Measurements from ENCODE around the gene MALAT1. TPM values are rescaled to one million over a fixed set of nuclear protein-coding genes. Genes with fewer than 3 reads are reported as not detected.

Gene MALAT1
- total and polyA plus RNA-seq, 2 of the 13 experiments (the other 11 are each of a cell fraction or from before 2014, with no cell fraction given) = 143 to 1,237 TPM

DNA sequence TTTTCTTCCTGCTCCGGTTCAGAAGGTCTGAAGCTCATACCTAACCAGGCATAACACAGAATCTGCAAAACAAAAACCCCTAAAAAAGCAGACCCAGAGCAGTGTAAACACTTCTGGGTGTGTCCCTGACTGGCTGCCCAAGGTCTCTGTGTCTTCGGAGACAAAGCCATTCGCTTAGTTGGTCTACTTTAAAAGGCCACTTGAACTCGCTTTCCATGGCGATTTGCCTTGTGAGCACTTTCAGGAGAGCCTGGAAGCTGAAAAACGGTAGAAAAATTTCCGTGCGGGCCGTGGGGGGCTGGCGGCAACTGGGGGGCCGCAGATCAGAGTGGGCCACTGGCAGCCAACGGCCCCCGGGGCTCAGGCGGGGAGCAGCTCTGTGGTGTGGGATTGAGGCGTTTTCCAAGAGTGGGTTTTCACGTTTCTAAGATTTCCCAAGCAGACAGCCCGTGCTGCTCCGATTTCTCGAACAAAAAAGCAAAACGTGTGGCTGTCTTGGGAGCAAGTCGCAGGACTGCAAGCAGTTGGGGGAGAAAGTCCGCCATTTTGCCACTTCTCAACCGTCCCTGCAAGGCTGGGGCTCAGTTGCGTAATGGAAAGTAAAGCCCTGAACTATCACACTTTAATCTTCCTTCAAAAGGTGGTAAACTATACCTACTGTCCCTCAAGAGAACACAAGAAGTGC is 661 bp upstream of the MALAT1 start (continued):
- TF ChIP-seq SMAD1 (CRISPR knock-in tag; IDR thresholded peaks at IDR 0.05; ENCODE audit: borderline replicate concordance, low read depth) (0 out of 2 replicates have a peak, but pooled peaks have one; percentile 10), POLR2G (IDR thresholded peaks at IDR 0.05; ENCODE audit: low read depth, low read length) (peak; percentile 70), TARDBP (CRISPR knock-in tag; IDR thresholded peaks at IDR 0.05) (no peak), SNAPC2 (CRISPR knock-in tag; IDR thresholded peaks at IDR 0.05) (no peak), KDM6A (CRISPR knock-in tag; IDR thresholded peaks at IDR 0.05; ENCODE audit: low read depth) (no peak), FOSL2 (CRISPR knock-in tag; IDR thresholded peaks at IDR 0.05) (no peak; the same call in 1 of the 2 replicates), PLRG1 (conservative IDR thresholded peaks at IDR 0.05) (no peak), MTF1 (CRISPR knock-in tag; IDR thresholded peaks at IDR 0.05) (no peak), HDAC6 (IDR thresholded peaks at IDR 0.05; ENCODE audit: low read depth, low read length) (no peak; the same call in 1 of the 2 replicates), MTA3 (CRISPR knock-in tag; IDR thresholded peaks at IDR 0.05) (no peak), ZSCAN21 (CRISPR knock-in tag; IDR thresholded peaks at IDR 0.05; ENCODE audit: borderline replicate concordance) (no peak), MZF1 (CRISPR knock-in tag; IDR thresholded peaks at IDR 0.05; ENCODE audit: borderline replicate concordance) (no peak), ETV5 (CRISPR knock-in tag; IDR thresholded peaks at IDR 0.05; ENCODE audit: borderline replicate concordance) (no peak), BRD4 (CRISPR knock-in tag; IDR thresholded peaks at IDR 0.05) (peak; percentile 93), ARID2 (CRISPR knock-in tag; IDR thresholded peaks at IDR 0.05; ENCODE audit: borderline replicate concordance) (no peak), SUZ12 (IDR thresholded peaks at IDR 0.05; ENCODE audit: low read depth, low read length) (no peak), CHCHD3 (CRISPR knock-in tag; IDR thresholded peaks at IDR 0.05) (no peak), TOPORS (CRISPR knock-in tag; IDR thresholded peaks at IDR 0.05) (no peak), NR2F6 (IDR thresholded peaks at IDR 0.05) (no peak), NR2F6 (CRISPR knock-in tag; IDR thresholded peaks at IDR 0.05) (no peak), YY1 (IDR thresholded peaks at IDR 0.05; ENCODE audit: insufficient read depth, insufficient replicate concordance, low read depth, low read length) (peak; percentile 94), NCOR1 (IDR thresholded peaks at IDR 0.05; ENCODE audit: borderline replicate concordance, low read length) (no peak), NFYB (CRISPR knock-in tag; IDR thresholded peaks at IDR 0.05) (0 out of 2 replicates have a peak, but pooled peaks have one; percentile 20), ZNF589 (CRISPR knock-in tag; conservative IDR thresholded peaks at IDR 0.05) (no peak), TBL1XR1 (IDR thresholded peaks at IDR 0.05; ENCODE audit: borderline replicate concordance, low read length, partially characterized antibody) (no peak), ZNF432 (CRISPR knock-in tag; IDR thresholded peaks at IDR 0.05; ENCODE audit: borderline replicate concordance) (no peak), MTF2 (CRISPR knock-in tag; IDR thresholded peaks at IDR 0.05; ENCODE audit: borderline replicate concordance) (no peak), ZNF709 (CRISPR knock-in tag; IDR thresholded peaks at IDR 0.05) (0 out of 2 replicates have a peak, but pooled peaks have one; percentile 34)
- TF ChIP-seq, protein P1, sequence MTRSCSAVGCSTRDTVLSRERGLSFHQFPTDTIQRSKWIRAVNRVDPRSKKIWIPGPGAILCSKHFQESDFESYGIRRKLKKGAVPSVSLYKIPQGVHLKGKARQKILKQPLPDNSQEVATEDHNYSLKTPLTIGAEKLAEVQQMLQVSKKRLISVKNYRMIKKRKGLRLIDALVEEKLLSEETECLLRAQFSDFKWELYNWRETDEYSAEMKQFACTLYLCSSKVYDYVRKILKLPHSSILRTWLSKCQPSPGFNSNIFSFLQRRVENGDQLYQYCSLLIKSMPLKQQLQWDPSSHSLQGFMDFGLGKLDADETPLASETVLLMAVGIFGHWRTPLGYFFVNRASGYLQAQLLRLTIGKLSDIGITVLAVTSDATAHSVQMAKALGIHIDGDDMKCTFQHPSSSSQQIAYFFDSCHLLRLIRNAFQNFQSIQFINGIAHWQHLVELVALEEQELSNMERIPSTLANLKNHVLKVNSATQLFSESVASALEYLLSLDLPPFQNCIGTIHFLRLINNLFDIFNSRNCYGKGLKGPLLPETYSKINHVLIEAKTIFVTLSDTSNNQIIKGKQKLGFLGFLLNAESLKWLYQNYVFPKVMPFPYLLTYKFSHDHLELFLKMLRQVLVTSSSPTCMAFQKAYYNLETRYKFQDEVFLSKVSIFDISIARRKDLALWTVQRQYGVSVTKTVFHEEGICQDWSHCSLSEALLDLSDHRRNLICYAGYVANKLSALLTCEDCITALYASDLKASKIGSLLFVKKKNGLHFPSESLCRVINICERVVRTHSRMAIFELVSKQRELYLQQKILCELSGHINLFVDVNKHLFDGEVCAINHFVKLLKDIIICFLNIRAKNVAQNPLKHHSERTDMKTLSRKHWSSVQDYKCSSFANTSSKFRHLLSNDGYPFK (CRISPR knock-in tag; IDR thresholded peaks at IDR 0.05; ENCODE audit: borderline replicate concordance) = no peak
- TF ChIP-seq, protein P2, sequence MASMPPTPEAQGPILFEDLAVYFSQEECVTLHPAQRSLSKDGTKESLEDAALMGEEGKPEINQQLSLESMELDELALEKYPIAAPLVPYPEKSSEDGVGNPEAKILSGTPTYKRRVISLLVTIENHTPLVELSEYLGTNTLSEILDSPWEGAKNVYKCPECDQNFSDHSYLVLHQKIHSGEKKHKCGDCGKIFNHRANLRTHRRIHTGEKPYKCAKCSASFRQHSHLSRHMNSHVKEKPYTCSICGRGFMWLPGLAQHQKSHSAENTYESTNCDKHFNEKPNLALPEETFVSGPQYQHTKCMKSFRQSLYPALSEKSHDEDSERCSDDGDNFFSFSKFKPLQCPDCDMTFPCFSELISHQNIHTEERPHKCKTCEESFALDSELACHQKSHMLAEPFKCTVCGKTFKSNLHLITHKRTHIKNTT (CRISPR knock-in tag; IDR thresholded peaks at IDR 0.05) = no peak

All from HepG2 (cell line).